CD4-positive, alpha-beta T cell treated with Interleukin-15 for 1 hour (primary cell): ENCODE data around the gene VEZT.

Experiments used
- DNase-seq: peaks from one replicate; pipeline ENCODE4 v3.0.0-alpha.2; 2020

The VEZT gene

GRCh38 chr12:95200128-95200894 lies 17.3 kb upstream of the VEZT start:
- no peak for DNase-seq

- DNase-seq: no peak
Observed at GRCh38 chr12:95201056-95201670, 16.4 kb upstream of the VEZT start.

- DNase-seq: no peak
Observed at GRCh38 chr12:95202691-95203486, 14.7 kb upstream of the VEZT start.

- DNase-seq: no peak
Observed at GRCh38 chr12:95203487-95204030, 14.0 kb upstream of the VEZT start.

GRCh38 chr12:95204141-95204866 lies 13.3 kb upstream of the VEZT start:
- no peak for DNase-seq

DNA sequence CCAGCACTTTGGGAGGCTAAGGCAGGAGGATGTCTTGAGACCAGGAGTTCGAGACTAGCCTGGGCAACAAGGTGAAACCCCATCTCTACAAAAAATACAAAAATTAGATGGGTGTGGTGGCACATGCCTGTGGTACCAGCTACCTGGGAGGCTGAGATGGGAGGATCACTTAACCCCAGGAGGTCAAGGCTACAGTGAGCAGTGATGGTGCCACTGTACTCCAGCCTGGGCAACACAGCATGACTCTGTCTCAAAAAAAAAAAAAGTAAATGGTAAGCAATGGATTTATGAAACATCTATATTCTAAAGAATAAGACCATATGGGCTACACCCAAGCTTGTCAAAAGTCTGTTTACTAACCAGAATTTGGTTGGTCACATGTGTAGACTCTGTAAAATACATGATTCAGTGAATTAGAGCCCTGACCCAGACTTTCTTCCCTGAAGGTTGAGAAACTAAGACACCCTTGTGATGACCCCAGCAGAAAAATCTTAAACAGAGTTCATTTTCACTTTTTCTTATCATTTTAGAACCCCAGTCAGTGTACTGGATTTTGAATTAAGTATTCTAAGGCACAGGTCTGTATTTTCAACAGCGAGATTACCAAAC lies 12.5 kb upstream of the VEZT start:
- DNase-seq: no peak

- no peak for DNase-seq
Observed at GRCh38 chr12:95205685-95206084, 11.9 kb upstream of the VEZT start.

DNA sequence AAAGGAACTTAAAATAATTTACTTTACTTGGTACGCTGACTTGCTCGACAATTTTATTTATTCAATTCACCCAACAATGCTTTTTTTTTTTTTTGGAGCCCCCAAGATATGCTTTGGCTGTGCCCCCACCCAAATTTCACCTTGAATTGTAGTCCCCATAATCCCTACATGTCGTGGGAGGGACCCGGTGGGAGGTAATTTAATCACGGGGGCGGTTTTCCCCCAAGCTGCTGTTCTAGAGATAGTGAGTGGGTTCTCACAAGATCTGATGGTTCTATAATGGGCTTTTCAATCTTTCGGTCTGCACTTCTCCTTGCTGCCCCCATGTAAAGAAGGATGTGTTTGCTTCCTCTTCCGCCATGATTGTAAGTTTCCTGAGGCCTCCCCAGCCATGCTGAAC lies 10.7 kb upstream of the VEZT start:
- DNase-seq: no peak

DNA sequence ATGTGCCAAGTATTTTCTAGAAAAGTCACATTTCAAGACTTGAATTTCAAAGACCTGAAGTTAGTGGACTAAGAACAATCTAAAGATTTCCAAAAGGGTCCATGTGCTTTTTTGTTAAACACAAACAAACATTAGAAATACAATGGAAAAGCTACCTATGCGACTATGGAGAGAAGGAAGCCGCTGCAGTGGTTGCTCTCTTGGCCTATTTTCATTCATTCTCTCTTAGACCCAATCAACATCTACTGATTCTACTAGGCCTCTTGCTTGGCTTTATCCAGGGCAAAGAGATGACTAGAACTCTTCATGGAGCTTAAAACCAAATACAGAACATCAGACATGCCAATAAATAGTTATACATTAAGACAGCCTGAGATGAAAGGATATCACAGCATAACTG lies 10.2 kb upstream of the VEZT start:
- DNase-seq: no peak

DNA sequence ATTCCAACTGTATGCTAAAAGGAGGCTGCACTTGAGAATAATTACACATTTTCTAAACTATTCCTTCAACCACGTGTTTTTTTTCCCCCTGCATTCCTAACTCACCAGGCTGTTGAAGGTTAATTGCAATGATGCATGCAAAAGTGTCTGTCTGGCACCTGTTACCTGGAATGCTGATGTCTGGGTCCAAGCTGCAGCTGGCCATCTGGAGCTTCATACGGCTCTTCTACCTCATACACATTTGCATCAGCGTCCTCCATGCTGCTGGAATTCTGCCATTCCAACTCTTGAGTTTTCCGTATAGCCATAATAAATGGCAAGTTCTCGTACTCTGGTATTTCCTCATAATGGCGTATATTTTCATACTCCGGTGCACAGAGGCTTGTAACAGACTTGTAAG lies 8.9 kb upstream of the VEZT start:
- no peak for DNase-seq

- no peak for DNase-seq
Observed at GRCh38 chr12:95212586-95212985, 5.0 kb upstream of the VEZT start.

DNA sequence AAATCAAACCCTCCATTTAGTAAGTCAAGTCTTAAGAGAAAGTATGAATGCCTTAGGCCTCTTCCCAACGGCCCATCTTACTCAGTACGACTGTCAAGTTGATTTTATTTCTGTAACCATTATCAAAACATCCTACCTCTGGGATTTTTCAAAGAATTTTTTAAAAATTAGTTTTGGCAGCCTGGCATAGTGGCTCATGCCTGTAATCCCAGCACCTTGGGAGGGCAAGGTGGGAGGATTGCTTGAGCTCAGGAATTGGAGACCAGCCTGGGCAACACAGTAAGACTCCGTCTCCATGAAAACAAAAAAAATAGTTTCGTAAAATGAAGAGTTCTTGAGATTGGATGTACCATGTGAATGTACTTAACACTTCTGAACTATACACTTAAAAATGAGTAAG lies 4.5 kb upstream of the VEZT start:
- DNase-seq: no peak

DNA sequence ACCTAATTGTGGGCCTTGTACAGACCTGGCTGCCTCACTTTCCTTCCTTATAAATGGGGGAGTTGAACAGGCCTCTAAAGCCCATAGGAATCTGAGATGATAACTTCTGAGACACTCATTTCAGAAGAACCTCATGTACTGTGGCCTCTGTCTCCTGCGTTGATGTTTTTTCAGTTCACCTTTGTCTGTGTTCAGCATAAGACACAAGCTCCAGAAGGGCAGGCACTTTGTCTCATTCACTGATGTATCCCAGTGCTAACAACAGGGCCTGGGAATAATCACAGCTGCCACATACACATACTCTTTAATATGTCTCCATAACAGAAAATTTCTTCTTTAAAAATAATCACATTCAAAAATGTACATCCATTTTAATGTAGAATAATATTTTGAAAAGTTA lies 3.7 kb upstream of the VEZT start:
- DNase-seq: no peak

GRCh38 chr12:95214466-95214865 lies 3.1 kb upstream of the VEZT start:
- no peak for DNase-seq

DNA sequence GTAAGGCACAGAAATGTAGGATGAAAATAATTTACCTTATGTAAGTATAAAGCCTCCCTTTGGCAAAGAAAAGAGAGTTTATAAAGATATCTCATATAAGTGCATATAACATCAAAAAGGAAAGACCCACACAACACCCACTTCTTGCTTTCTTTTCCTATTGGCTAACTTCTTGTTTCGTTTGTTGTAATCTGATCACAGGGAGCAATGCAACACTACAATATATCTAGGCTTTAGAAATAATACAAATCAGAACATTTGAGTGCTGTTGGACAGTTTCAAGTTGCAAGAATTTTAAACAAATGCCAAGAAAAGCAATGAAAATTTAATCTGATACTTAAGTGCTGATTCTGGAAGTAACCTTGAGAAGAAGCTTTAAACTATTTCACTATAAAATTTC lies 1.7 kb upstream of the VEZT start:
- no peak for DNase-seq

DNA sequence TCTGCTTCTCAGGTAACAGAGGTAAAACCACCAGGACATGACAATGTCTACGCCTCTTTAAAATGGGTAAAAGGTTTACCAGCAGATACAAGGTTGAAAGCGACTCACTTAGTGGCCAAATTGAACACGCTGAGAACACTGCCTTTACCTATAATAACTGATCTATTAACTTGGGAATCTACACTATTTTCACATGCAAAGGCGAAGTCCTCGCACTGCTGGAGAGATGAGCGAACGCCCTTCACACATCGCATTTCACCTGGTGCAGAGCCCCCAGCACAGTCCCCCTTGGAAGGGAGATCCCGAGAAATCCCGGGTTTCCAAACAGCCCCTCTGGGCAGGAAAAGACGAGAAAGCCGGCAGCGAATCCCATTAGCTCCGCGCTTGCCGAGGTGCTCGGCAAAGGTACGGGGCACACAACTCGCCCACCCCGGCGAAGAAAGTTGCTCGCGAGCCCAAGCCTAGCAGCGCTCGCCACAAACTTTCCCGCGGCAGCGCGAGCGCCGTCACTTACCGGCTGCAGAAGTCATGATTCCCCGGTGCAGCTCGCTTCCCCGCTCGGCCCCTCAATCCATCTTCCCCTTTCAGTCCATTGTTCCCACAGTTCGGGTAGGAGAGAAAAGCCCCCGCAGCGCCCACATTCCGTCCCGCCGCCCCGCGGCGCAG lies 763 bp upstream of the VEZT start:
- DNase-seq: no peak

DNA sequence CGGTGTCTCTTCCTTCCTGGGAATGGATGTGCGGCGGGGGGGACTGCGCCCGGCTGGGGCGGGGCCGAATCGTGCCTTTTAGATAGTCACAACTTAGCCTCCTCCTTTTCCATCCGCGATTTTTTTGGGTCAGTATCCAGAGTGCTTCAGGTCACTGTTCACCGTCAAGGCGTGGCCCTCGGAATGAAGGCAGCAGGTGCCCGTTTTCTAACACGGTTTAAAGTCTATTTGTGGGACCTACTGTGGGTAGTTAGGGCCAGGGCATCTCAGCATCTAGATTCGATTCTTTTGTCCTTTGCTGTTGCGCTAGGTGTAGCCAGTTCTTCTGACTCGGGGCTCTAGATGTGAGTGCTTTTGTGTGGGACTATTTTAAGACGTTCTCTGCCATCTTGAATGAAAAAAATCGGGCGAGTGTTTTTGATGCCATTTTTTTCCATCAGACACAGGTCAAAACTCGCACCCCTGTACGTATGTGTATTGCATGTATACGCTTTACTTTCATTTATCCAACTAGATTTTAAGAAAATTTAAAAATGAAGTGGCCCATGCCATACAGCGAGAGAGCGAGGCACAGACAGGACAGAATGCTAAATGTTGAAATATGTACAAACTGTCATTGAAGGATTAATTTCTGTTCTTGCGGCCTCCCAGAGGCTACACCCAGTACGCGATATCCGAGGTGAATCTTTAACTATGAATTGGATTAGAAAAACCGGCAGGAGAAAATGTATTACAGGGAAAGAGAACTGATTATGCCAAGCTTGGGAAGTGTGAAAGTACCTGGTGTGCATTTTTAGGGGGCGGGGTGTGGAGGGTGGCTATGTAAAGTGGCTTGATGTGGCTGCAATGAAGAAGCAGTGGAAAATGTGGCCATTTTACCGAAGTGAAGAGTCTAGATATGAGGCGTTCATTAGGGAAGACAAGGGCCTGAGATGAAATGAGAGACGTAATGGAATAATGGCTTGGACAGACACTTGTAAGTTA lies 835 bp downstream of the VEZT start:
- no peak for DNase-seq

GRCh38 chr12:95220190-95220589 lies 2.6 kb downstream of the VEZT start:
- DNase-seq: no peak

DNA sequence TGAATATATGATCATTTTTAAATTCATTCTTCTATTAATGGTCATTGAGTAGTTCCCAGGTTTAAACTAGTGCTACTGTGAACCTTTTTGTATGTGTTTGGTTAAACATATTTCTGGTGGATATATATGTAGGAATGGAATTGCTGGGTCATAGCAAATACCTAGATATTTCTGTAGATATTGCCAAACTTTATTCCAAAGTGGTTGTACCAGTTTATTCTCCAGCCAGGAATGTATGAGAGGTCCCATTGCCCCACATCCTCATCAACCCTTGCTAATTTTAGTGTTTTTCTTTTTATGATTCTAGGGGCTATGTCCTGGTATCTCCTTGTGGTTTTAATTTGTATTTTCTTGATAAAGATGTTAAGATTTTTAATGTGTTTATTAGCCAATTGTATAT lies 3.1 kb downstream of the VEZT start:
- no peak for DNase-seq
